Lung (tissue), 12 donors: ENCODE measurements around the gene EGLN3. TPM values are rescaled to one million over a fixed set of nuclear protein-coding genes. Genes with fewer than 3 reads are reported as not detected.
A peak's percentile ranks its signal among the peaks of the same experiment; 100 is the strongest.
"Not testable (repeated sequence)": the region's sequence is repeated elsewhere in the genome, so short reads cannot be mapped to it uniquely, and the experiment has no call there.

ENCODE experiments used
- ATAC-seq: fragments of 200-7000 bp; cut with Tn5 transposase; one replicate; pipeline ENCODE4 v1.9.1; 2020; ENCODE audit warnings: moderate number of reproducible peaks; ENCODE audit not compliant: insufficient read depth, low FRiP score
- DNase-seq, 3 donors: peaks; one replicate each; pipeline ENCODE4 v3.0.0-alpha.2; 2013 to 2017
- H3K27ac ChIP-seq, 2 donors: one replicate each; pipeline ENCODE4 v1.5.1; 2013; ENCODE audit warnings: mild to moderate bottlenecking in 2 of 2, moderate library complexity in 2 of 2, control low read depth in 1 of 2, inconsistent platforms in 1 of 2, low read depth in 1 of 2, low read length in 1 of 2
- H3K27me3 ChIP-seq, 3 donors: one replicate each; pipeline ENCODE4 v1.5.1; 2013; ENCODE audit warnings: low read length in 2 of 3; ENCODE audit not compliant: control insufficient read depth in 3 of 3, insufficient read depth in 3 of 3
- H3K36me3 ChIP-seq, 4 donors: one replicate each; pipeline ENCODE4 v1.5.1; 2013; ENCODE audit warnings: low read length in 4 of 4, mild to moderate bottlenecking in 1 of 4, moderate library complexity in 1 of 4; ENCODE audit not compliant: control insufficient read depth in 4 of 4, insufficient read depth in 4 of 4
- H3K4me1 ChIP-seq, 5 donors: one replicate each; pipeline ENCODE4 v1.5.1; 2013; ENCODE audit warnings: low read length in 5 of 5, mild to moderate bottlenecking in 2 of 5, moderate library complexity in 1 of 5; ENCODE audit not compliant: control insufficient read depth in 5 of 5, insufficient read depth in 5 of 5
- H3K4me3 ChIP-seq: one replicate; pipeline ENCODE4 v1.5.1; 2013; ENCODE audit warnings: mild to moderate bottlenecking, control low read depth, moderate library complexity
- H3K9ac ChIP-seq, 2 donors: one replicate each; pipeline ENCODE4 v1.5.1; 2013; ENCODE audit warnings: low read length in 2 of 2, control low read depth in 1 of 2; ENCODE audit not compliant: insufficient read depth in 1 of 2
- H3K9me3 ChIP-seq, 4 donors: one replicate each; pipeline ENCODE4 v1.5.1; 2013; ENCODE audit warnings: low read length in 3 of 4, mild to moderate bottlenecking in 1 of 4, moderate library complexity in 1 of 4; ENCODE audit not compliant: control insufficient read depth in 4 of 4, insufficient read depth in 3 of 4
- CTCF ChIP-seq: IDR thresholded peaks from 2 replicates; pipeline ENCODE4 v1.5.1; 2012; ENCODE audit warnings: mild to moderate bottlenecking; ENCODE audit errors: control extremely low read depth, extremely low read depth
- WGBS, 2 donors: extraction: QIAGEN DNeasy Blood & Tissue Kit; methylation state at CpG; one replicate each; pipeline ENCODE4 v1.1.7; 2013; 5-methylcytosine and 5-hydroxymethylcytosine counted together
- polyA plus RNA-seq, 2 donors: library from polyadenylated mRNA; stranded (reverse); fragments of 200-250 nt; gene quantifications; one replicate each; pipeline ENCODE4 v1.2.1, GENCODE V29; 2013
- total RNA-seq, 2 donors: library from RNA; depleted of rRNA in 1 of 2; stranded (reverse); fragments of >200 nt in 1 of 2; gene quantifications; one replicate each; pipeline ENCODE4 v1.2.1, GENCODE V29; 2014 to 2021
- donor health status: control.
- donor health status: control.
- donor health status: Bipolar disorder and iron deficiency.
- donor health status: healthy.
- donor health status: DM: yes; HTN: yes; CAD: no.

The EGLN3 gene
- total and polyA plus RNA-seq, 4 donors: 2.6 to 80.6 (median 6.2) TPM

- no peak for ATAC-seq
- DNase-seq: no peak
- no peak overlapping the region for H3K4me3 ChIP-seq
- H3K36me3 ChIP-seq: peaks cover 0 to 22% (median 0%) of the 10 kb centered on the region in 4 donors
- H3K4me1 ChIP-seq: peaks cover 0 to 32% (median 9%) of the 10 kb centered on the region in 5 donors
- peak overlapping the region in 1 of 2 donors; percentile 3 for H3K27ac ChIP-seq
- no peak for TF ChIP-seq CTCF
- H3K9ac ChIP-seq: no peak overlapping the region
- no peaks in the 10 kb centered on the region for H3K9me3 ChIP-seq
- H3K27me3 ChIP-seq: no peaks in the 10 kb centered on the region
- 79 to 89% methylated on average over 2 of the region's 2 CpGs for WGBS, 2 donors
Measured at GRCh38 chr14:33930439-33930838, 20.4 kb downstream of the EGLN3 start.

- DNase-seq: no peak
- no peak for ATAC-seq
- H3K27me3 ChIP-seq: no peaks in the 10 kb centered on the region
- H3K4me3 ChIP-seq: no peak overlapping the region
- 70 to 78% methylated on average over 2 of the region's 2 CpGs for WGBS, 2 donors
- peaks cover 0 to 33% (median 9%) of the 10 kb centered on the region in 5 donors for H3K4me1 ChIP-seq
- TF ChIP-seq CTCF: no peak
- H3K9ac ChIP-seq: no peak overlapping the region
- H3K36me3 ChIP-seq: peaks cover 0 to 27% (median 0%) of the 10 kb centered on the region in 4 donors
- no peak overlapping the region for H3K27ac ChIP-seq
- H3K9me3 ChIP-seq: no peaks in the 10 kb centered on the region
Measured at GRCh38 chr14:33929799-33930408, 21.0 kb downstream of the EGLN3 start.

DNA sequence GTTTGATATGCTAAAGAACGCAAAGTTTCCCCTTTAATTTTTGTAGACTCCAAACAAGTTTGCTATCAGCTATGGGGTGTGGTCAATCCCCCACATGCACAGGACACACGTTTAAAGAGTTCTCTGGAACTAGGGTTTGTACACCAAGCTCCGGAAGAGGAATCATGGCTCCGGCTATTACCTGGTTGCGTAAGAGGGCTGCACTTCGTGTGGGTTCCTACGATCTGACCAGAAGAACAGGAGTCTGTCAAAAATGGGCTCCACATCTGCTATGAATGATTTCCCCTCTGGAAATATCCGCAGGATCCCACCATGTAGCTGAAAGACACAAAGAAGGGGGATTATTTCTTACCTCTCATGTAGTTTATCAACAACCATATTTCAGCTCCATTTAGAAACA lies 22.0 kb downstream of the EGLN3 start:
- Histone ChIP-seq H3K4me3 (no peak overlapping the region), H3K27ac (no peak overlapping the region), H3K4me1 (peaks cover 0 to 27% (median 9%) of the 10 kb centered on the region in 5 donors), H3K9me3 (no peaks in the 10 kb centered on the region), H3K36me3 (peaks cover 0 to 28% (median 0%) of the 10 kb centered on the region in 4 donors), H3K27me3 (no peaks in the 10 kb centered on the region), H3K9ac (no peak overlapping the region)
- WGBS, 2 donors: 88% methylated on average over 8 of the region's 8 CpGs
- ATAC-seq: no peak
- TF ChIP-seq CTCF: no peak
- no peak for DNase-seq

- ATAC-seq (no peak), DNase-seq (no peak)
- WGBS, 2 donors: 90 to 96% methylated on average over 4 of the region's 4 CpGs
- Histone ChIP-seq H3K4me1 (peaks cover 0 to 20% (median 5%) of the 10 kb centered on the region in 5 donors), H3K36me3 (peaks cover 0 to 28% (median 0%) of the 10 kb centered on the region in 4 donors), H3K9ac (no peak overlapping the region), H3K27me3 (no peaks in the 10 kb centered on the region), H3K4me3 (no peak overlapping the region), H3K27ac (no peak overlapping the region), H3K9me3 (no peaks in the 10 kb centered on the region)
- TF ChIP-seq CTCF: no peak
Measured at GRCh38 chr14:33927944-33928343, 22.9 kb downstream of the EGLN3 start.

DNA sequence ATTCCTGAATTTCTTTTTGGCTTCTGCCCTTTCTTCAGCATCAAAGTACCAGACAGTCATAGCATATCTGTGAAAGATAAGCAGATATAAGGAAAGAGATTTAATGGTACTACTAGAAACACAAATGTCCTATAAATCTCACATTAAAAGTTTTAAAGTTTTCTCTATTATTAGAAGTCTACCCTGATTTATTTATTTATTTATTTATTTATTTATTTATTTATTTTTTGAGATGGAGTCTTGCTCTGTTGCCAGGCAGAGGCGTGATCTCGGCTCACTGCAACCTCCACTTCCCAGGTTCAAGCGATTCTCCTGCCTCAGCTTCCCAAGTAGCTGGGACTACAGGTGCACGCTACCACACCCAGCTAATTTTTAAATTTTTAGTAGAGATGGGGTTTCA lies 23.9 kb downstream of the EGLN3 start:
- not testable (repeated sequence) for H3K27ac ChIP-seq, H3K9me3 ChIP-seq, H3K27me3 ChIP-seq, ATAC-seq, DNase-seq, H3K4me3 ChIP-seq, H3K9ac ChIP-seq
- Histone ChIP-seq H3K4me1 (peaks cover 0 to 14% (median 0%) of the 10 kb centered on the region in 5 donors), H3K36me3 (peaks cover 0 to 29% (median 0%) of the 10 kb centered on the region in 4 donors)
- WGBS, 2 donors: 89 to 99% methylated on average over 4 of the region's 4 CpGs
